ENCODE results near the gene KRTAP4-5. TPM values are rescaled to one million over a fixed set of nuclear protein-coding genes. Genes with fewer than 3 reads are reported as not detected.

Gene KRTAP4-5
- total RNA-seq, 1 donor from 2014 or later: not detected

- Mint-ChIP-seq H3K27ac (no peak within 1 kb of the TSS), H3K4me1 (peaks cover 2% of the 10 kb centered on the region), H3K4me3 (no peak within 1 kb of the TSS), H3K36me3 (no peaks in the 10 kb centered on the region), H3K9me3 (peaks cover 4% of the 10 kb centered on the region), H3K27me3 (ENCODE audit: low read depth) (peaks cover 5% of the 10 kb centered on the region)
- DNase-seq (ENCODE audit: low spot score in 2 of 2, unreplicated experiment in 2 of 2): no peak
- TF ChIP-seq CTCF (IDR thresholded peaks at IDR 0.05; ENCODE audit: unreplicated experiment): no peak
Observed at GRCh38 chr17:41184480-41184961, 34.9 kb upstream of the KRTAP4-5 start, which contains the start of gene KRTAP4-1. Gene KRTAP4-1 (minus strand): TSS chr17:41184911. CDS start chr17:41184854, 57 bp downstream.

- peaks cover 5% of the 10 kb centered on the region for H3K4me1 Mint-ChIP-seq
- no peaks in the 10 kb centered on the region for H3K27me3 Mint-ChIP-seq (ENCODE audit: low read depth)
- H3K4me3 Mint-ChIP-seq: no peak overlapping the region
- H3K27ac Mint-ChIP-seq: no peak overlapping the region
- H3K36me3 Mint-ChIP-seq: no peaks in the 10 kb centered on the region
- no peak for DNase-seq (ENCODE audit: low spot score in 2 of 2, unreplicated experiment in 2 of 2)
- TF ChIP-seq CTCF (IDR thresholded peaks at IDR 0.05; ENCODE audit: unreplicated experiment): no peak
- H3K9me3 Mint-ChIP-seq: peaks cover under 1% of the 10 kb centered on the region
Observed at GRCh38 chr17:41178843-41179616, 29.4 kb upstream of the KRTAP4-5 start.

- peaks cover 5% of the 10 kb centered on the region for H3K4me1 Mint-ChIP-seq
- H3K4me3 Mint-ChIP-seq: no peak overlapping the region
- H3K27ac Mint-ChIP-seq: no peak overlapping the region
- H3K9me3 Mint-ChIP-seq: no peaks in the 10 kb centered on the region
- no peak for DNase-seq (ENCODE audit: low spot score in 2 of 2, unreplicated experiment in 2 of 2)
- H3K36me3 Mint-ChIP-seq: no peaks in the 10 kb centered on the region
- TF ChIP-seq CTCF (IDR thresholded peaks at IDR 0.05; ENCODE audit: unreplicated experiment): no peak
- H3K27me3 Mint-ChIP-seq (ENCODE audit: low read depth): no peaks in the 10 kb centered on the region
Observed at GRCh38 chr17:41178341-41178740, 28.7 kb upstream of the KRTAP4-5 start.

GRCh38 chr17:41177727-41178271, 28.2 kb upstream of the KRTAP4-5 start, which contains the start of gene KRTAP4-2:
Gene KRTAP4-2 (minus strand): TSS chr17:41178221. CDS start chr17:41178164, 57 bp downstream.
- no peaks in the 10 kb centered on the region for H3K27me3 Mint-ChIP-seq (ENCODE audit: low read depth)
- no peak for DNase-seq (ENCODE audit: low spot score in 2 of 2, unreplicated experiment in 2 of 2)
- TF ChIP-seq CTCF (IDR thresholded peaks at IDR 0.05; ENCODE audit: unreplicated experiment): no peak
- peaks cover 5% of the 10 kb centered on the region for H3K4me1 Mint-ChIP-seq
- no peaks in the 10 kb centered on the region for H3K9me3 Mint-ChIP-seq
- H3K36me3 Mint-ChIP-seq: no peaks in the 10 kb centered on the region
- H3K27ac Mint-ChIP-seq: no peak within 1 kb of the TSS
- no peak within 1 kb of the TSS for H3K4me3 Mint-ChIP-seq

- no peaks in the 10 kb centered on the region for H3K27me3 Mint-ChIP-seq (ENCODE audit: low read depth)
Observed at GRCh38 chr17:41176744-41177387, 27.2 kb upstream of the KRTAP4-5 start.

More at GRCh38 chr17:41176744-41177387, 27.2 kb upstream of the KRTAP4-5 start:
- Mint-ChIP-seq H3K4me1 (peaks cover 3% of the 10 kb centered on the region), H3K36me3 (no peaks in the 10 kb centered on the region), H3K4me3 (no peak overlapping the region), H3K27ac (no peak overlapping the region), H3K9me3 (no peaks in the 10 kb centered on the region)
- no peak for TF ChIP-seq CTCF (IDR thresholded peaks at IDR 0.05; ENCODE audit: unreplicated experiment)
- DNase-seq (ENCODE audit: low spot score in 2 of 2, unreplicated experiment in 2 of 2): no peak
